ENCODE data around the gene METTL26. TPM values are rescaled to one million over a fixed set of nuclear protein-coding genes. Genes with fewer than 3 reads are reported as not detected.

METTL26 gene
- total RNA-seq, 1 experiment from 2014 or later, result 84.3 TPM

GRCh38 chr16:586645-587590, 49.2 kb downstream of the METTL26 start:
- no peak for DNase-seq (ENCODE audit: extremely low read depth, low read depth)

GRCh38 chr16:586047-586644, 50.0 kb downstream of the METTL26 start:
- DNase-seq (ENCODE audit: extremely low read depth, low read depth), result no peak

GRCh38 chr16:585351-585750, 50.8 kb downstream of the METTL26 start:
- DNase-seq (ENCODE audit: extremely low read depth, low read depth), result no peak

Other genes with a start within 250 kb of the METTL26 start
- gene NME4, start 239.1 kb downstream of the METTL26 start, total RNA-seq (2014; rRNA removed; shearing (Covaris generic)), result 170 and 201 TPM in 2 replicates
- gene DECR2, start 234.4 kb downstream of the METTL26 start, total RNA-seq (2014; rRNA removed; shearing (Covaris generic)), result 15.7 and 16.9 TPM in 2 replicates
- gene RAB11FIP3, start 210.7 kb downstream of the METTL26 start, total RNA-seq (2014; rRNA removed; shearing (Covaris generic)), result 20.8 and 22.4 TPM in 2 replicates
- 32.4 and 41.4 TPM in 2 replicates for gene CAPN15, start 108.6 kb downstream of the METTL26 start, total RNA-seq (2014; rRNA removed; shearing (Covaris generic))
- 0.05 TPM in 1 of 2 replicates, not detected in the other for gene PRR35, start 75.9 kb downstream of the METTL26 start, total RNA-seq (2014; rRNA removed; shearing (Covaris generic))
- gene NHLRC4, start 69.3 kb downstream of the METTL26 start, total RNA-seq (2014; rRNA removed; shearing (Covaris generic)), result 0.12 and 0.35 TPM in 2 replicates
- gene PIGQ, start 66.3 kb downstream of the METTL26 start, total RNA-seq (2014; rRNA removed; shearing (Covaris generic)), result 16.7 and 18.3 TPM in 2 replicates
- 10.7 and 11.9 TPM in 2 replicates for gene RAB40C, start 46.2 kb downstream of the METTL26 start, total RNA-seq (2014; rRNA removed; shearing (Covaris generic))
- gene WFIKKN1, start 5.3 kb downstream of the METTL26 start, total RNA-seq (2014; rRNA removed; shearing (Covaris generic)), result 0.15 and 0.43 TPM in 2 replicates
- gene MCRIP2, start 5.5 kb upstream of the METTL26 start, total RNA-seq (2014; rRNA removed; shearing (Covaris generic)), result 60.2 and 87.0 TPM in 2 replicates
- 13.1 and 14.6 TPM in 2 replicates for gene WDR90, start 13.1 kb upstream of the METTL26 start, total RNA-seq (2014; rRNA removed; shearing (Covaris generic))
- 39.6 and 47.4 TPM in 2 replicates for gene RHOT2, start 31.8 kb upstream of the METTL26 start, total RNA-seq (2014; rRNA removed; shearing (Covaris generic))
- 2.2 and 2.3 TPM in 2 replicates for gene RHBDL1, start 39.4 kb upstream of the METTL26 start, total RNA-seq (2014; rRNA removed; shearing (Covaris generic))
- 69.3 and 83.1 TPM in 2 replicates for gene STUB1, start 44.1 kb upstream of the METTL26 start, total RNA-seq (2014; rRNA removed; shearing (Covaris generic))
- 46.5 and 52.1 TPM in 2 replicates for gene JMJD8, start 48.0 kb upstream of the METTL26 start, total RNA-seq (2014; rRNA removed; shearing (Covaris generic))
- 8.8 and 10.2 TPM in 2 replicates for gene WDR24, start 54.1 kb upstream of the METTL26 start, total RNA-seq (2014; rRNA removed; shearing (Covaris generic))
- 1.7 and 2.0 TPM in 2 replicates for gene FBXL16, start 69.5 kb upstream of the METTL26 start, total RNA-seq (2014; rRNA removed; shearing (Covaris generic))
- 30.3 and 61.8 TPM in 2 replicates for gene METRN, start 78.8 kb upstream of the METTL26 start, total RNA-seq (2014; rRNA removed; shearing (Covaris generic))
- gene ANTKMT, start 84.8 kb upstream of the METTL26 start, total RNA-seq (2014; rRNA removed; shearing (Covaris generic)), result 19.9 and 22.9 TPM in 2 replicates
- 4.1 and 4.5 TPM in 2 replicates for gene CCDC78, start 90.1 kb upstream of the METTL26 start, total RNA-seq (2014; rRNA removed; shearing (Covaris generic))
- gene HAGHL, start 90.8 kb upstream of the METTL26 start, total RNA-seq (2014; rRNA removed; shearing (Covaris generic)), result 9.3 and 11.7 TPM in 2 replicates
- 32.4 and 36.8 TPM in 2 replicates for gene CIAO3, start 104.7 kb upstream of the METTL26 start, total RNA-seq (2014; rRNA removed; shearing (Covaris generic))
- 0.29 and 0.54 TPM in 2 replicates for gene MSLN, start 124.4 kb upstream of the METTL26 start, total RNA-seq (2014; rRNA removed; shearing (Covaris generic))
- 31.7 and 33.1 TPM in 2 replicates for gene RPUSD1, start 152.1 kb upstream of the METTL26 start, total RNA-seq (2014; rRNA removed; shearing (Covaris generic))
- gene CHTF18, start 152.3 kb upstream of the METTL26 start, total RNA-seq (2014; rRNA removed; shearing (Covaris generic)), result 10.9 and 12.1 TPM in 2 replicates
- not detected in 2 replicates for gene GNG13, start 164.4 kb upstream of the METTL26 start, total RNA-seq (2014; rRNA removed; shearing (Covaris generic))